ENCODE data around the gene NKAPD1. TPM values are rescaled to one million over a fixed set of nuclear protein-coding genes. Genes with fewer than 3 reads are reported as not detected.

Gene NKAPD1
- total RNA-seq, 1 donor from 2014 or later = 60.0 TPM

DNA sequence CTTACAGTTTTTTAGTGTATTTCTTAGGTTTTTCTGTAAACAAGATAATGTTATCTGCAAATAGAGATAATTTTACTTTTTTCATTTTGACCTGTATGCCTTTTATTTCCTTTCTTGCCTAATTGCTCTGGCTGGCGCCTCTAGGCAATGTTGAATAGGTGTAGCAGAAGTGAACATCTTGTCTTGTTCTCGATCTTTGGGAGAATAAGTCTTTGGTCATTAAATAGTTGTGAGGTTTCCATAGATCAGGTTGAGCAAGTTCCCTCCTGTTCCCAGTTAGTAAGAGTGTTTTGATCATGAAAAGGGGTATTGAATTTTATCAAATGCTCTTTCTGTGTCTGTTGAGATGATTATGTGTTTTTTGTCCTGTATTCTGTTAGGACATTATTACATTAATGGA is 24.3 kb upstream of the NKAPD1 start:
- H3K36me3 Mint-ChIP-seq = peaks cover 56% of the 10 kb centered on the region
- DNase-seq (ENCODE audit: low spot score) = no peak

DNA sequence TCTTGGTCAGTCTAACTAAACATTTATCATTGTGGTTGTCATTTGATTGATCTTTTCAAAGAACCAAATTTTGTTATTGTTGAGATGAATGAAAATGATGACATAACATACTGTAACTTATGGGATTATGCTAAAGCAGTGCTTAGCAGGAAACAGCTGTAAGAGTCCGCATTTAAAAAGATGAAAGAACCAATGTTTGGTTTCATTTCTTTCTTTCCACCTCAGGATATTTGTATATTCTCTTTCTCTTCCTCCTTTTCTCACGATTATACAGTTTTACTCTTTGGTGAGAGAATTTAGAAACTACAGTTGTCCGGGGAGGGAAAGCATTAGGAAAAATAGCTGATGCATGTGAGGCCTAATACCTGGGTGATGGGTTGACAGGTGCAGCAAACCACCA is 23.4 kb upstream of the NKAPD1 start:
- no peak overlapping the region for H2AFZ ChIP-seq (replicated peaks)
- H3K4me2 ChIP-seq = no peak overlapping the region
- H3F3A ChIP-seq (ENCODE audit: low read depth) = no peaks in the 10 kb centered on the region
- no peak overlapping the region for H3K27ac ChIP-seq
- H4K20me1 ChIP-seq (ENCODE audit: low read depth) = no peaks in the 10 kb centered on the region
- Mint-ChIP-seq H3K27me3 (ENCODE audit: insufficient read depth, low read depth) (no peaks in the 10 kb centered on the region), H3K4me1 (no peaks in the 10 kb centered on the region), H3K9me3 (peaks cover 7% of the 10 kb centered on the region), H3K36me3 (peaks cover 51% of the 10 kb centered on the region), H3K4me3 (no peak overlapping the region), H3K27ac (no peak overlapping the region)
- H3K9ac ChIP-seq = no peak overlapping the region
- H3K79me2 ChIP-seq (ENCODE audit: low read depth) = peaks cover 18% of the 10 kb centered on the region
- peaks cover 27% of the 10 kb centered on the region for H3K36me3 ChIP-seq
- no peaks in the 10 kb centered on the region for H3K9me3 ChIP-seq (ENCODE audit: low read depth)
- H3K4me3 ChIP-seq = no peak overlapping the region
- no peaks in the 10 kb centered on the region for H3K4me1 ChIP-seq
- no peaks in the 10 kb centered on the region for H3K27me3 ChIP-seq
- TF ChIP-seq EZH2phosphoT487 (IDR thresholded peaks at IDR 0.05) (no peak), EZH2 (IDR thresholded peaks at IDR 0.05) (no peak), CTCF (IDR thresholded peaks at IDR 0.05) (no peak)
- DNase-seq (ENCODE audit: low spot score) = no peak

More for the DNA sequence above, 24.3 kb upstream of the NKAPD1 start:
- Histone ChIP-seq H3K27me3 (no peaks in the 10 kb centered on the region), H3K9me3 (ENCODE audit: low read depth) (no peaks in the 10 kb centered on the region), H3K9ac (no peak overlapping the region), H2AFZ (replicated peaks) (no peak overlapping the region), H3F3A (ENCODE audit: low read depth) (no peaks in the 10 kb centered on the region), H3K4me2 (no peak overlapping the region), H3K4me1 (no peaks in the 10 kb centered on the region), H4K20me1 (ENCODE audit: low read depth) (no peaks in the 10 kb centered on the region), H3K79me2 (ENCODE audit: low read depth) (peaks cover 24% of the 10 kb centered on the region), H3K27ac (no peak overlapping the region), H3K36me3 (peaks cover 29% of the 10 kb centered on the region), H3K4me3 (no peak overlapping the region)
- Mint-ChIP-seq H3K27me3 (ENCODE audit: insufficient read depth, low read depth) (no peaks in the 10 kb centered on the region), H3K4me1 (no peaks in the 10 kb centered on the region), H3K27ac (no peak overlapping the region), H3K4me3 (no peak overlapping the region), H3K9me3 (peaks cover 7% of the 10 kb centered on the region)
- TF ChIP-seq EZH2phosphoT487 (IDR thresholded peaks at IDR 0.05) (no peak), EZH2 (IDR thresholded peaks at IDR 0.05) (no peak), CTCF (IDR thresholded peaks at IDR 0.05) (no peak)

- Histone ChIP-seq H3K4me2 (no peak overlapping the region), H3K36me3 (peaks cover 18% of the 10 kb centered on the region), H3K27me3 (no peaks in the 10 kb centered on the region), H2AFZ (replicated peaks) (no peak overlapping the region), H3K4me1 (no peaks in the 10 kb centered on the region), H3K79me2 (ENCODE audit: low read depth) (peaks cover 17% of the 10 kb centered on the region), H3K4me3 (no peak overlapping the region), H3K27ac (no peak overlapping the region), H3F3A (ENCODE audit: low read depth) (no peaks in the 10 kb centered on the region), H3K9ac (no peak overlapping the region), H3K9me3 (ENCODE audit: low read depth) (no peaks in the 10 kb centered on the region), H4K20me1 (ENCODE audit: low read depth) (no peaks in the 10 kb centered on the region)
- no peaks in the 10 kb centered on the region for H3K27me3 Mint-ChIP-seq (ENCODE audit: insufficient read depth, low read depth)
- no peak for DNase-seq (ENCODE audit: low spot score)
- H3K36me3 Mint-ChIP-seq = peaks cover 45% of the 10 kb centered on the region
- H3K27ac Mint-ChIP-seq = no peak overlapping the region
- no peak overlapping the region for H3K4me3 Mint-ChIP-seq
- H3K4me1 Mint-ChIP-seq = no peaks in the 10 kb centered on the region
- TF ChIP-seq CTCF (IDR thresholded peaks at IDR 0.05) = no peak
- TF ChIP-seq EZH2 (IDR thresholded peaks at IDR 0.05) = no peak
- TF ChIP-seq EZH2phosphoT487 (IDR thresholded peaks at IDR 0.05) = no peak
- peaks cover 7% of the 10 kb centered on the region for H3K9me3 Mint-ChIP-seq
Observed at GRCh38 chr11:112051768-112052167, 22.3 kb upstream of the NKAPD1 start.
